Daoy (cell line): ENCODE results near the gene SLC25A44. TPM values are rescaled to one million over a fixed set of nuclear protein-coding genes. Genes with fewer than 3 reads are reported as not detected.
A peak's percentile ranks its signal among the peaks of the same experiment; 100 is the strongest.
"Not testable (repeated sequence)": the region's sequence is repeated elsewhere in the genome, so short reads cannot be mapped to it uniquely, and the experiment has no call there.

ENCODE experiments used
- DNase-seq: peaks from one replicate; pipeline ENCODE4 v3.0.0-alpha.2; 2015; ENCODE audit warnings: low read depth
- total RNA-seq: library from RNA; depleted of rRNA; stranded (reverse); fragments of >200 nt; shearing (Covaris generic); gene quantifications from 2 replicates; pipeline ENCODE4 v1.2.3, GENCODE V29; 2014

Gene SLC25A44
- total RNA-seq, 1 experiment from 2014 or later: 15.1 TPM

- DNase-seq: no peak
Measured at GRCh38 chr1:156200044-156200443, 6.1 kb downstream of the SLC25A44 start.

- no peak for DNase-seq
Measured at GRCh38 chr1:156203331-156203730, 9.4 kb downstream of the SLC25A44 start.

DNA sequence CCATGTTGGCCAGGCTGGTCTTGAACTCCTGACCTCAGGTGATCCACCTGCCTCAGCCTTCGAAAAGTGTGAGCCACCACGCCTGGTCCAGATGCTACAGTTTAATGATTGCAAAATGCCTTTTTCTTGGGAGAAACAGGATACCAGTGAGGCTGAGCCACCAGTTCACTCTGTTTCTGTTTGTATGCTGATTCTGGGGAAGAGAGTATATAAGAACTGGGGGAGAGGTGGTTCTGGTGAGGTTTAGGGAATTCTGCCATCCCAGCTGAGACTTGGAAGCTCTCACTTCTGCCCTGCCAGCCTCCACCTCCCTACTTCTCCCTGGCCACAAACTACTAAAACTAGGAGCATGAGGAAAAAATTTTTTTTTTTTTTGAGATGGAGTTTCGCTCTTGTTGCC lies 10.8 kb downstream of the SLC25A44 start:
- DNase-seq: no peak

GRCh38 chr1:156211243-156211642 lies 17.3 kb downstream of the SLC25A44 start:
- DNase-seq: no peak

GRCh38 chr1:156212130-156212529 lies 18.2 kb downstream of the SLC25A44 start:
- DNase-seq: no peak

DNA sequence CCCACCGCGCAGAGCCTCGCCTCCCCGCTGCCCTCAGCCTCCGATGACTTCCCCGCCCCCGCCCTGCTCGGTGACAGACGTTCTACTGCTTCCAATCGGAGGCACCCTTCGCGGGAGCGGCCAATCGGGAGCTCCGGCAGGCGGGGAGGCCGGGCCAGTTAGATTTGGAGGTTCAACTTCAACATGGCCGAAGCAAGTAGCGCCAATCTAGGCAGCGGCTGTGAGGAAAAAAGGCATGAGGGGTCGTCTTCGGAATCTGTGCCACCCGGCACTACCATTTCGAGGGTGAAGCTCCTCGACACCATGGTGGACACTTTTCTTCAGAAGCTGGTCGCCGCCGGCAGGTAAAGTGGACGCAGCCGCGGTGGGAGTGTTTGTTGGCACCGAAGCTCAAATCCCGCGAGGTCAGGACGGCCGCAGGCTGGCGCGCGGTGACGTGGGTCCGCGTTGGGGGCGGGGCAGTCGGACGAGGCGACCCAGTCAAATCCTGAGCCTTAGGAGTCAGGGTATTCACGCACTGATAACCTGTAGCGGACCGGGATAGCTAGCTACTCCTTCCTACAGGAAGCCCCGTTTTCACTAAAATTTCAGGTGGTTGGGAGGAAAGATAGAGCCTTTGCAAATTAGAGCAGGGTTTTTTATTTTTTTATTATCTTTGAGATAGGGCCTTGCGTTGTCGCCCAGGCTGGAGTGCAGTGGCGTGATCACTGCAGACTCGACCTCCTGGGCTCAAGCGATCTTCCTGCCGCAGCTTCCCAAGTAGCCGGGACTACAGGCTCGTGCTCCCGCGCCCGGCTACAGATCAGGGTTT lies 19.1 kb downstream of the SLC25A44 start, which contains the start of gene PMF1:
Gene PMF1 (plus strand): TSS at position 175 of the 811 bp plus-strand sequence. CDS start 9 bp downstream, at position 184.
- peak; percentile 98 for DNase-seq

DNA sequence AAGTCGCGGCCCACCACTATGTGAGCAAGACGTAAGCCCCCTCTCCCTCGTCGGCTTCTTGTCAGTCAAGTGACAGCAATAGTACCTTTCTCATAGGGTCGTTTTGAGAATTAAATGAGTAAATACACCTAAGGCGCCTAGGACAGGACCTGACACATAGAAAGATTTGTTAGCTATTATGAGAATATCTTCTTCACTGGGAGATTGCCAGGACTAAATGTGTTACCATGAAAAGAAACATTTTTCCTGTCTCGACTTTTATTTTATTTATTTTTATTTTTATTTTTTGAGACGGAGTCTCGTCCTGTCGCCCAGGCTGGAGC lies 19.7 kb downstream of the SLC25A44 start:
- DNase-seq: no peak

DNA sequence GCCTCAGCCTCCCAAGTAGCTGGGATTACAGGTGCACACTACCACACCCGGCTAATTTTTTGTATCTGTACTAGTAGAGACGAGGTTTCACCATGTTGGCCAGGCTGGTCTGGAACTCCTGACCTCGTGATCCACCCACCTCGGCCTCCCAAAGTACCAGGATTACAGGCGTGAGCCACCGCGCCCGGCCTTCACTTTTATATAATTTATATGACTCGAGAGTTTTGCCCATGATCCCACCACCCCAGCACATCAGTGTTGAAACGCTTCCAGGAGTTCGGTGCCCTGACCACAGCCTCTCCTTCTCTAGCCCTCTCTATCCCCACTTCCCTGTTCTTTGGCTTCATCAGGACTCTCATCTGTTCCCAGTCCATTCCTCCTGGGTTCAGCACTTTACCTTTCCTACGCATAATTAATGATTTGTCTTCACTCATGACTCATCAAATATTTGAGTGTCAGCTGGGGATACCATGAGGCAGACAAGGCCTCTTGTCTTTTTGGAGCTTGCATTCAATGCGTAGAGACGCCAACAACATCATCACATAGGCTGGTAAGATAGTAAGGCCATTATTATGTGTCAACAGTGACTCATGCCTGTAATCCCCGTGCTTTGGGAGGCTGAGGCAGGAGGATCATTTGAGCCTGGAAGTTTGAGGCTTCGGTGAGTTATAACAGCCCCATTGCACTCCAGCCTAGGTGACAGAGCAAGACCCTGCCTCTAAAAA lies 20.3 kb downstream of the SLC25A44 start:
- DNase-seq: peak; percentile 42

DNA sequence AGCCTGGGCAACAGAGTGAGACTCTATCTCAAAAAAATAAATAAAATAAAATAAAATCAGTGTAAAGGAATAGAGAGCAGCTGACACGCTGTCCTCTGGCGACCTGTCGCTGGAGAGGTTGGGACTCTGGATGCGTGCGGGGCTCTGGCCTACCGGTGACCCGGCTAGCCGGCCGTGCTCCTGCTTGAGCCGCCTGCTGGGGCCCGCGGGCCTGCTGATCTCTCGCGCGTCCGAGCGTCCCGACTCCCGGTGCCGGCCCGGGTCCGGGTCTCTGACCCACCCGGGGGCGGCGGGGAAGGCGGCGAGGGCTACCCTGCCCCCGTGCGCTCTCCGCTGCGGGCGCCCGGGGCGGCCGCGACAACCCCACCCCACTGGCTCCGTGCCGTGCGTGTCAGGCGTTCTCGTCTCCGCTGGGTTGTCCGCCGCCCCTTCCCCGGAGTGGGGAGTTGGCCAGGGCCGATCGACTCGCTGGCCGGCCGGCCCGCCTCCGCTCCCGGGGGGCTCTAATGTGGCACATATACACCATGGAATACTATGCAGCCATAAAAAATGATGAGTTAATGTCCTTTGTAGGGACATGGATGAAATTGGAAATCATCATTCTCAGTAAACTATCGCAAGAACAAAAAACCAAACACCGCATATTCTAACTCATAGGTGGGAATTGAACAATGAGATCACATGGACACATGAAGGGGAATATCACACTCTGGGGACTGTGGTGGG lies 22.6 kb downstream of the SLC25A44 start:
- not testable (repeated sequence) for DNase-seq

DNA sequence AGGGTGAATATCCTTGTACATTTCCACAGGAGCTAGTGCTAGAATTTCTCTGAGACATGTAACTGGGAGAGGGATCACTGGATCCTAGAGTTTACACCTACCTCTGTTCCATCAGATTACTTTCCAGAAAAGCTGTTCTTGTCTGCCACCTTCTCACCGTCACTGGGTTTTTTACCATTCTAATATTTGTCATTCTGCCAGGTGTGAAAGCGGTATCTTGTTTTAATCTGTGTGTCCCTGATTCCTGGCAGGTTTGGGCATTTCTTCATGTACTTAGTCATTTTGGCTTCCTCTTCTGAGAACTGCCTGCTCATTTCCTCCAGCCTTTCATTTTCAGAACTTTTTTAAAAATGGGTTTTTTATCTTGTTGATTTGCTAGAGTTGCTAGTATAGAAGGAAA lies 24.0 kb downstream of the SLC25A44 start:
- no peak for DNase-seq

DNA sequence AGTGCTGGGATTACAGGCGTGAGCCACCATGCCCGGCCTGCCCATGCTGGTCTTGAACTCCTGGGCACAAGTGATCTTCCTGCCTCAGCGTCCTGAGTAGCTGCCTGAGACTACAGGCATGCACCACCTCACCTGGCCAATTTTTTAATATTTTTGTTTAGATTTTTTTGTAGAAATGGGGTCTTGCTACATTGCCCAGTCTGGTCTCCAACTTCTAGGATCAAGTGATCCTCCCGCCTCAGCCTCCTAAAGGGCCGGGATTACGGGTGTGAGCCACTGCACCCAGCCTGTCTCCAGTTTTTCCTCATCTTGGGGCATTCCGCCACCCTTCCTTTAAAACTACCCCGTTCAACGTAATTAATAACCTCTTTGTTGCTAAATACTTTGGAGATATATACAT lies 26.3 kb downstream of the SLC25A44 start:
- no peak for DNase-seq

DNA sequence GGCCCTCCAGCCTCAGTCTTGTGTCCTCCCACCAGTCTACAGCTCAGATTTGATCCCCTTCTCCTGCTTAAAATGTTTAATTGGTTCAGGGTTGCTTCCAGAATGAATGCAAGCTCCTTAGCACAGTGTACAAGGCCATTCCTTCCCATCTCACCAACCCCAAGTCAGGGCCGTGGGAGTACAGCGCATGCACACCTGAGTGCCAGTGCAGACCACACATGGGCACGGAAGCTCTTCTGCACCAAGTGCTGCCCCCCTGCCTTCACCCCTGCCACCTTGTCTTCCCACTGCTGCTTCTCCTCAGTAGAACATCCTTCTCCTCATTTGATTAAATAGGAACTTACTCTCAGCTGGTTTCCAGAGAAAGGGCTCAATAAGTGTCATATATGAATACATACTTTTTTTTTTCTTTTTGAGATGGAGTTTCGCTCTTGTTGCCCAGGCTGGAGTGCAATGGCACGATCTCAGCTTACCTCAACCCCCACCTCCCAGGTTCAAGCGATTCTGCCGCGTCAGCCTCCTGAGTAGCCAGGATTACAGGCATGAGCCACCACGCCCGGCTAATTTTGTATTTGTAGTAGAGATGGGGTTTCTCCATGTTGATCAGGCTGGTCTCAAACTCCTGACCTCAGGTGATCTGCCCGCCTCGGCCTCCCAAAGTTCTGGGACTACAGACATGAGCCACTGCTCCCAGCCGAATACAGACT lies 28.2 kb downstream of the SLC25A44 start:
- no peak for DNase-seq

GRCh38 chr1:156225677-156226014 lies 31.7 kb downstream of the SLC25A44 start:
- DNase-seq: no peak

- no peak for DNase-seq
Measured at GRCh38 chr1:156226116-156226538, 32.2 kb downstream of the SLC25A44 start.

DNA sequence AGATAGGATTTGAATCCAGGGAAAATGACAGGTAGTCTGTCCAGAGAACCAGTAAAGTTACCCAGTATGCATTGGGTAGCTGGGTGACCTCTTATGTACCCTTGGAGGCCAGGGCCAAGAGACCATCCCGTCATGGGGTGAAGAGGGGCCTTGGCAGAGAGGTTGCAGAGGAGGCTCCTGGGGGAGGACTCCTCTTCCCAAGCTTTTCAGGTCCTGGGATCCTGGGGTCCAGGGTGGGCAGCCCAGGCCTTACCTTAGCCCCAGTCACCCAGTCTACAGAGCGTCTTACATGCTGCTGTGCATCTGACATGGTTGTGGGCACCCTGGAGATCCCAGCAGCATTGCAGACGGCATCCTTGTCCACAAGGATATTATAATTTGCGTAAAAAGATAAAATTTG lies 32.9 kb downstream of the SLC25A44 start:
- no peak for DNase-seq

- no peak for DNase-seq
Measured at GRCh38 chr1:156228501-156228900, 34.6 kb downstream of the SLC25A44 start.

DNA sequence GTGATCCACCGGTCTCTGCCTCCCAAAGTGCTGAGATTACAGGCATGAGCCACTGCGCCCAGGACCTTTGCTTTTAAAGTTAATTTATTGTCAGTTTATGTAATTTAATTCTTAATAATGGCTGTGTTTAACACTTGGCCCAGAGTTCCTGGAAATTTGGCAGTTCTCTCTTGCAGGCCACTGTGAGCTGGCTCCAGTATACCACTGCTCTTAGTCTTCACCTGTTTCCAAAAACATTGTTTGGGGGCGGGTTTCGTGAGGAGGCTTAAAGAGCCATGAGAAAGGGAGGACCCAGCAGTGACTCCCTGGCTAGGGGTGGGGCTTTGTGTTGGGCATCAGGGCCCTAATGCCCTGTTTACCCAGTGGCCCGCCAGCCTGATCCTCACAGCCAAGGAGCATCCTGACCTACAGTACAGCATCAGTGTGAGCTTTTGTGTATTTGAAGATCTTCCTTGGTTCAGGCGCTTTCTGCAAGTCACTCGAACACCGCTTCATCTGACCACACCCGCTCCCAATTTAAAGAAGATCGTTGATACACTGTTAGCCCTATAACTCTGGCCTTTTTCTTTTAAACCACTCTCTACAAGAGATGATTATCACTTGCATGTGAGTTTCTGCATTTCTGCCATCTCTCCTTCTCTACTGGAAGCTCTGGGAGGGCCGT lies 36.0 kb downstream of the SLC25A44 start:
- no peak for DNase-seq

GRCh38 chr1:156230473-156230837 lies 36.6 kb downstream of the SLC25A44 start:
- DNase-seq: no peak

GRCh38 chr1:156232201-156232894 lies 38.4 kb downstream of the SLC25A44 start:
- no peak for DNase-seq

GRCh38 chr1:156233426-156234127 lies 39.7 kb downstream of the SLC25A44 start:
- peak; percentile 55 for DNase-seq
